GM12878 (cell line): Measurements from ENCODE around the gene DYNLL2. TPM values are rescaled to one million over a fixed set of nuclear protein-coding genes. Genes with fewer than 3 reads are reported as not detected.

Experiments used
- ATAC-seq: fragments of 200-7000 bp; cut with Tn5 transposase; 3 replicates; pipeline ENCODE4 v1.9.1; 2020; ENCODE audit warnings: mild to moderate bottlenecking, moderate library complexity
- BruUV-seq: library from RNA; stranded (reverse); fragments of 400-500 nt; replicated peaks from 2 replicates; lab custom pipeline; 2021; lab: Mats Ljungman, UMichigan
- CTCF ChIA-PET: fragments of 300-600 bp; sonication (Branson Sonifier 250); formaldehyde crosslinking; extraction: SDS; loops from one replicate; lab custom pipeline; 2021; ENCODE audit warnings: inconsistent platforms; lab: Yijun Ruan, JAX
- POLR2A ChIA-PET: fragments of 350-600 bp; formaldehyde crosslinking; extraction: SDS; loops from one replicate; lab custom pipeline; 2021; ENCODE audit warnings: inconsistent platforms; lab: Charles Lee
- RAD21 ChIA-PET: fragments of 300-600 bp; sonication (Branson Sonifier 250); formaldehyde crosslinking; loops from one replicate; lab custom pipeline; 2023; ENCODE audit warnings: antibody characterized with exemption; ENCODE audit not compliant: unreplicated experiment; lab: Charles Lee
- SMC1A ChIA-PET: fragments of 300-600 bp; sonication (Branson Sonifier 250); formaldehyde crosslinking; loops from one replicate; lab custom pipeline; 2023; ENCODE audit not compliant: unreplicated experiment, uncharacterized antibody; lab: Charles Lee
- DNase-seq: peaks from one replicate; pipeline ENCODE4 v3.0.0-alpha.2; 2011; ENCODE audit warnings: low read depth, low spot score
- FAIRE-seq: peaks from 3 replicates; lab custom pipeline; 2011; peaks lifted over from hg19 to GRCh38; lab: Jason Lieb, UNC
- H2AFZ ChIP-seq: 2 replicates; pipeline ENCODE4 v1.6.0; 2011; ENCODE audit warnings: low read depth, low read length, control low read depth; ENCODE audit not compliant: control insufficient read depth
- H3K27ac ChIP-seq: 2 replicates; pipeline ENCODE4 v1.5.1; 2011; ENCODE audit warnings: control low read depth; ENCODE audit not compliant: control insufficient read depth, insufficient read depth
- H3K27me3 ChIP-seq, 2 experiments: replicated peaks in 1 of 2; 2 replicates each; pipeline versions ENCODE4 v1.6.0 to v1.6.1; 2011; ENCODE audit warnings: low read length in 1 of 2; ENCODE audit not compliant: control insufficient read depth in 2 of 2, insufficient read depth in 2 of 2
- H3K36me3 ChIP-seq, 2 experiments: 2 replicates each; pipeline ENCODE4 v1.5.1; 2011; ENCODE audit warnings: low read length in 1 of 2; ENCODE audit not compliant: control insufficient read depth in 2 of 2, insufficient read depth in 2 of 2
- H3K4me1 ChIP-seq: 2 replicates; pipeline ENCODE4 v1.6.1; 2011; ENCODE audit warnings: mild to moderate bottlenecking, low read length, moderate library complexity, mixed read lengths; ENCODE audit not compliant: control insufficient read depth, insufficient read depth
- H3K4me2 ChIP-seq: 2 replicates; pipeline ENCODE4 v1.6.0; 2011; ENCODE audit warnings: control low read depth; ENCODE audit not compliant: control insufficient read depth, insufficient read depth
- H3K4me3 ChIP-seq: fragments of 200-600 bp; sonication (generic); 2 replicates; pipeline ENCODE4 v1.5.1; 2016
- H3K79me2 ChIP-seq: 2 replicates; pipeline ENCODE4 v1.6.0; 2011; ENCODE audit warnings: low read length; ENCODE audit not compliant: control insufficient read depth, insufficient read depth
- H3K9ac ChIP-seq: 2 replicates; pipeline ENCODE4 v1.8.0; 2011; ENCODE audit warnings: low read length, control low read depth, mixed read lengths; ENCODE audit not compliant: control insufficient read depth, insufficient read depth
- H3K9me3 ChIP-seq: replicated peaks from 3 replicates; pipeline ENCODE4 v1.5.1; 2011; ENCODE audit warnings: mild to moderate bottlenecking, low read length; ENCODE audit not compliant: control insufficient read depth, insufficient read depth
- H4K20me1 ChIP-seq: 2 replicates; pipeline ENCODE4 v1.6.0; 2011; ENCODE audit not compliant: control insufficient read depth, insufficient read depth
- ATF3 ChIP-seq: IDR thresholded peaks from 2 replicates; pipeline ENCODE4 v1.6.1; 2011; ENCODE audit warnings: low read depth, mild to moderate bottlenecking, low read length, moderate library complexity, borderline replicate concordance; ENCODE audit errors: extremely low read depth
- BMI1 ChIP-seq: fragments of 450-650 bp; IDR thresholded peaks from 2 replicates; pipeline ENCODE4 v1.6.1; 2016; ENCODE audit warnings: mild to moderate bottlenecking, moderate library complexity, borderline replicate concordance
- BRCA1 ChIP-seq: IDR thresholded peaks from 2 replicates; pipeline ENCODE4 v1.6.1; 2011; ENCODE audit warnings: low read depth, low read length, improper control_type of control experiment
- CREM ChIP-seq: IDR thresholded peaks from 2 replicates; pipeline ENCODE4 v1.6.1; 2014; ENCODE audit warnings: antibody characterized with exemption, low read depth
- HCFC1 ChIP-seq: fragments of 150-350 bp; IDR thresholded peaks from 2 replicates; pipeline ENCODE4 v1.6.1; 2014; ENCODE audit warnings: low read length
- JUND ChIP-seq: IDR thresholded peaks from 2 replicates; pipeline ENCODE4 v1.6.1; 2012; ENCODE audit warnings: low read depth, mild to moderate bottlenecking, low read length, improper control_type of control experiment, moderate library complexity
- KDM1A ChIP-seq: fragments of 200-600 bp; sonication (generic); IDR thresholded peaks from 2 replicates; pipeline ENCODE4 v1.6.1; 2016; ENCODE audit warnings: borderline replicate concordance
- MYB ChIP-seq: fragments of 150-350 bp; IDR thresholded peaks from 2 replicates; pipeline ENCODE4 v1.6.1; 2014; ENCODE audit warnings: mild to moderate bottlenecking, low read depth, low read length, borderline replicate concordance
- NFIC ChIP-seq: IDR thresholded peaks from 2 replicates; pipeline ENCODE4 v1.6.1; 2012; ENCODE audit warnings: low read depth, mild to moderate bottlenecking, inconsistent platforms, low read length, moderate library complexity
- NFYA ChIP-seq: IDR thresholded peaks from 2 replicates; pipeline ENCODE4 v1.6.1; 2011; ENCODE audit warnings: low read depth, mild to moderate bottlenecking, low read length, improper control_type of control experiment, borderline replicate concordance
- PKNOX1 ChIP-seq: fragments of 450-650 bp; IDR thresholded peaks from 2 replicates; pipeline ENCODE4 v1.6.1; 2016; ENCODE audit warnings: mild to moderate bottlenecking
- STAT3 ChIP-seq: IDR thresholded peaks from 2 replicates; pipeline ENCODE4 v1.6.1; 2011; ENCODE audit warnings: low read depth, low read length, improper control_type of control experiment
- TAF1 ChIP-seq: IDR thresholded peaks from 2 replicates; pipeline ENCODE4 v1.6.1; 2011; ENCODE audit warnings: mild to moderate bottlenecking, low read depth, low read length, borderline replicate concordance
- TCF12 ChIP-seq: IDR thresholded peaks from 2 replicates; pipeline ENCODE4 v1.6.1; 2011; ENCODE audit warnings: low read depth, mild to moderate bottlenecking, low read length
- ZBTB4 ChIP-seq: fragments of 450-650 bp; formaldehyde crosslinking; IDR thresholded peaks from 2 replicates; pipeline ENCODE4 v1.4.0; 2022; ENCODE audit warnings: mild to moderate bottlenecking, moderate library complexity
- WGBS: methylation state at CpG from one replicate; pipeline ENCODE4 v1.1.6; 2016; ENCODE audit warnings: low lambda C conversion rate; ENCODE audit not compliant: insufficient replicate concordance, insufficient coverage; ENCODE audit errors: missing lambda C conversion rate; 5-methylcytosine and 5-hydroxymethylcytosine counted together
- in situ Hi-C: fragments of 300-500 bp; cut with MboI; formaldehyde crosslinking; loops from 9 replicates; pipeline ENCODE4 v1.14.3; 2018; ENCODE audit warnings: mixed read lengths
- intact Hi-C: fragments of 100-400 bp; cut with micrococcal nuclease; formaldehyde crosslinking; loops from one replicate; pipeline ENCODE4 v1.14.2; 2022; ENCODE audit not compliant: unreplicated experiment
- polyA plus RNA-seq, 11 experiments: library from polyadenylated mRNA; depleted of rRNA in 4 of 11; unstranded in 6 of 11; stranded (reverse) in 5 of 11; fragments of >200 nt; fragmentation: Nextera tagmentation in 4 of 11; fragmentation: Illumina TruSeq in 1 of 11; extraction: Ambion mirVana in 4 of 11; extraction: Trizol in 1 of 11; gene quantifications; 1 replicate in 1 of 11; 2 replicates in 10 of 11; pipeline versions ENCODE4 v1.2.1 to v1.2.3, GENCODE V29; 2011 to 2016; ENCODE audit warnings: inconsistent platforms in 2 of 11, missing spikeins in 2 of 11, low read depth in 1 of 11
- total RNA-seq, 4 experiments: library from RNA; depleted of rRNA in 3 of 4; stranded (reverse); fragments of >200 nt in 3 of 4; fragmentation: Illumina TruSeq in 1 of 4; extraction: Trizol in 1 of 4; gene quantifications; 2 replicates each; pipeline versions ENCODE4 v1.2.1 to v1.2.3, GENCODE V29; 2013 to 2021

Gene DYNLL2
- total and polyA plus RNA-seq, 10 of the 15 experiments (the other 5 are each of a cell fraction or from before 2014, with no cell fraction given), result 0.62 to 19.2 (median 9.1) TPM

GRCh38 chr17:58066401-58066800 is 16.8 kb upstream of the DYNLL2 start:
- Histone ChIP-seq H3K79me2 (no peaks in the 10 kb centered on the region), H3K4me2 (no peak overlapping the region), H3K4me1 (no peaks in the 10 kb centered on the region), H3K27ac (no peak overlapping the region), H3K9ac (no peak overlapping the region), H3K4me3 (no peak overlapping the region), H2AFZ (no peak overlapping the region), H3K27me3 (peaks cover 0 to 3% of the 10 kb centered on the region in 2 experiments; a peak in 3 of 4 replicates), H4K20me1 (no peaks in the 10 kb centered on the region), H3K9me3 (no peaks in the 10 kb centered on the region), H3K36me3 (no peaks in the 10 kb centered on the region)
- no peak for DNase-seq
- no peak for TF ChIP-seq BRCA1
- TF ChIP-seq HCFC1, result no peak
- no peak for TF ChIP-seq ATF3
- no peak for TF ChIP-seq PKNOX1
- TF ChIP-seq MYB, result no peak
- no peak for TF ChIP-seq STAT3
- no peak for TF ChIP-seq TAF1
- TF ChIP-seq CREM, result no peak
- TF ChIP-seq ZBTB4 (CRISPR knock-in tag), result no peak
- no peak for TF ChIP-seq KDM1A
- TF ChIP-seq BMI1, result no peak
- TF ChIP-seq NFIC, result no peak
- no peak for TF ChIP-seq NFYA
- no peak for TF ChIP-seq JUND
- TF ChIP-seq TCF12, result no peak
- RAD21 ChIA-PET, result no interaction called here
- ATAC-seq, result no peak
- POLR2A ChIA-PET, result no interaction called here
- CTCF ChIA-PET, result no interaction called here
- in situ Hi-C loops (no loop called here), intact Hi-C loops (no loop called here)
- WGBS, result 16% methylated on average over 4 of the region's 4 CpGs
- no peak for FAIRE-seq
- SMC1A ChIA-PET, result no interaction called here
- no TSS peak for BruUV-seq
